ENCODE data around the gene OR13C3. TPM values are rescaled to one million over a fixed set of nuclear protein-coding genes. Genes with fewer than 3 reads are reported as not detected.

The OR13C3 gene
- total RNA-seq, 1 donor from 2014 or later: not detected

GRCh38 chr9:104564358-104564757 lies 27.7 kb upstream of the OR13C3 start:
- no peaks in the 10 kb centered on the region for H3K9me3 ChIP-seq
- intact Hi-C loops (cut with DNase I): no loop called here
- DNase-seq (no peak), ATAC-seq (no peak)
- H3K27me3 ChIP-seq: no peaks in the 10 kb centered on the region
- no peak overlapping the region for H3K4me3 ChIP-seq
- H3K27ac ChIP-seq: no peak overlapping the region
- H3K4me1 ChIP-seq: no peaks in the 10 kb centered on the region
- TF ChIP-seq, protein P1, sequence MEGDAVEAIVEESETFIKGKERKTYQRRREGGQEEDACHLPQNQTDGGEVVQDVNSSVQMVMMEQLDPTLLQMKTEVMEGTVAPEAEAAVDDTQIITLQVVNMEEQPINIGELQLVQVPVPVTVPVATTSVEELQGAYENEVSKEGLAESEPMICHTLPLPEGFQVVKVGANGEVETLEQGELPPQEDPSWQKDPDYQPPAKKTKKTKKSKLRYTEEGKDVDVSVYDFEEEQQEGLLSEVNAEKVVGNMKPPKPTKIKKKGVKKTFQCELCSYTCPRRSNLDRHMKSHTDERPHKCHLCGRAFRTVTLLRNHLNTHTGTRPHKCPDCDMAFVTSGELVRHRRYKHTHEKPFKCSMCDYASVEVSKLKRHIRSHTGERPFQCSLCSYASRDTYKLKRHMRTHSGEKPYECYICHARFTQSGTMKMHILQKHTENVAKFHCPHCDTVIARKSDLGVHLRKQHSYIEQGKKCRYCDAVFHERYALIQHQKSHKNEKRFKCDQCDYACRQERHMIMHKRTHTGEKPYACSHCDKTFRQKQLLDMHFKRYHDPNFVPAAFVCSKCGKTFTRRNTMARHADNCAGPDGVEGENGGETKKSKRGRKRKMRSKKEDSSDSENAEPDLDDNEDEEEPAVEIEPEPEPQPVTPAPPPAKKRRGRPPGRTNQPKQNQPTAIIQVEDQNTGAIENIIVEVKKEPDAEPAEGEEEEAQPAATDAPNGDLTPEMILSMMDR (IDR thresholded peaks at IDR 0.05): no peak
- H3K36me3 ChIP-seq: no peaks in the 10 kb centered on the region

- Histone ChIP-seq H3K27ac (no peak overlapping the region), H3K4me1 (no peaks in the 10 kb centered on the region), H3K27me3 (no peaks in the 10 kb centered on the region), H3K4me3 (no peak overlapping the region), H3K36me3 (no peaks in the 10 kb centered on the region), H3K9me3 (peaks cover 3% of the 10 kb centered on the region)
- intact Hi-C loops (cut with DNase I): no loop called here
- TF ChIP-seq, protein P1 (IDR thresholded peaks at IDR 0.05): no peak
- DNase-seq (no peak), ATAC-seq (no peak)
These were observed 20.4 kb upstream of the OR13C3 start for GRCh38 chr9:104556830-104557634.

- H3K4me3 ChIP-seq: no peak overlapping the region
- no peaks in the 10 kb centered on the region for H3K36me3 ChIP-seq
- no peak overlapping the region for H3K27ac ChIP-seq
- TF ChIP-seq, protein P1 (IDR thresholded peaks at IDR 0.05): no peak
- DNase-seq (no peak), ATAC-seq (no peak)
- no peaks in the 10 kb centered on the region for H3K4me1 ChIP-seq
- no peaks in the 10 kb centered on the region for H3K27me3 ChIP-seq
- peaks cover 3% of the 10 kb centered on the region for H3K9me3 ChIP-seq
- intact Hi-C loops (cut with DNase I): no loop called here
These were observed 18.9 kb upstream of the OR13C3 start for GRCh38 chr9:104555521-104555920.

DNA sequence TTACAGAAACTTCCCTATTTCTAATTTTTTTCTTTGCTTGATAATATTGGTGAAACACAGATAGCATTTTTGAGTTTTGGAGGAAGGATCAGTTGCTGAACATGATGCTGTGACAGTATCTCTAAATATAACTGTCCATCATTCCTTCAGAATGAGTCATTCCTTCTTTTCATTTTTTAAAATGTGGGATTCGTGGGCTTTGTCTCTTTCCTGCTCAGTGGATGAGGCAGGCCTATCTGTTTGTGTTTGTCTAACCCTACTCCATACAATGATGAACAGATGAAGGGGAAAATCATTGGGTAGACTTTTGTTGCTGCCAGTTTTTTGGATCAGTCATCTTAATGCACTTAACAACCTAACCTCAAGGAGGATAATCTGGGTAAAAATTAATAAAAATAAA lies 16.6 kb upstream of the OR13C3 start:
- Histone ChIP-seq H3K9me3 (peaks cover 3% of the 10 kb centered on the region), H3K27ac (no peak overlapping the region), H3K4me3 (no peak overlapping the region), H3K27me3 (no peaks in the 10 kb centered on the region), H3K4me1 (no peaks in the 10 kb centered on the region), H3K36me3 (no peaks in the 10 kb centered on the region)
- DNase-seq (no peak), ATAC-seq (no peak)
- TF ChIP-seq, protein P1 (IDR thresholded peaks at IDR 0.05): no peak
- intact Hi-C loops (cut with DNase I): no loop called here

DNA sequence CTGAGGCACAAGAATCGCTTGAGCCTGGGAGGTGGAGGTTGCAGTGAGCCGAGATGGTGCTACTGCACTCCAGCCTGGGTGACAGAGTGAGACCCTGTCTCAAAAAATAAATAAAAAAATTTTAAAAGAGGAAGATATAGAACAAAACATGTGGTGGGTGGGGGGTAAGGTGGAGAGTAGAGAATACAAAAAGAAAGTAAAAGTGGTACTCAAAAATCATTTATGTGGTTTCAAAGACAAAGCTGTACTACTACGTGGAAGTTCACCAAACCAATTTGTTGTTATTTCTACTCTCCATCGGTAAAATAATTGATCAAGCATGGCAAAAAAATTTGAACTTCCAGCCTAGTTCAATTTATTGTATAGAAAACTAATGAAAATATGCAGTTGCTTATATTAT lies 8.0 kb upstream of the OR13C3 start:
- H3K27ac ChIP-seq: no peak overlapping the region
- H3K36me3 ChIP-seq: no peaks in the 10 kb centered on the region
- no peaks in the 10 kb centered on the region for H3K4me1 ChIP-seq
- no peak overlapping the region for H3K4me3 ChIP-seq
- H3K27me3 ChIP-seq: no peaks in the 10 kb centered on the region
- intact Hi-C loops (cut with DNase I): no loop called here
- TF ChIP-seq, protein P1 (IDR thresholded peaks at IDR 0.05): no peak
- ATAC-seq (no peak), DNase-seq (no peak)
- no peaks in the 10 kb centered on the region for H3K9me3 ChIP-seq
